A673 (cell line): Measurements from ENCODE around the gene FOXD4L6. TPM values are rescaled to one million over a fixed set of nuclear protein-coding genes. Genes with fewer than 3 reads are reported as not detected.
"Not testable (repeated sequence)": the region's sequence is repeated elsewhere in the genome, so short reads cannot be mapped to it uniquely, and the experiment has no call there.

ENCODE experiments used
- Bru-seq: library from RNA; stranded (reverse); fragments of 400-500 nt; gene quantifications from one replicate; lab custom pipeline; 2021; lab: Mats Ljungman, UMichigan
- BruChase-seq, 2 experiments: library from RNA; stranded (reverse); fragments of 400-500 nt; gene quantifications; one replicate each; lab custom pipeline; 2021; lab: Mats Ljungman, UMichigan
- BruUV-seq: library from RNA; stranded (reverse); fragments of 400-500 nt; replicated peaks from 2 replicates; lab custom pipeline; 2021; lab: Mats Ljungman, UMichigan
- CTCF ChIA-PET: fragments of 300-600 bp; sonication (Branson Sonifier 250); formaldehyde crosslinking; loops from one replicate; lab custom pipeline; 2022; ENCODE audit warnings: antibody characterized with exemption; lab: Charles Lee
- POLR2A ChIA-PET: fragments of 300-600 bp; sonication (Branson Sonifier 250); formaldehyde crosslinking; loops from one replicate; lab custom pipeline; 2022; ENCODE audit warnings: antibody characterized with exemption; ENCODE audit not compliant: low non-redundant PET; lab: Charles Lee
- DNase-seq: peaks from one replicate; pipeline ENCODE4 v3.0.0-alpha.2; 2015; ENCODE audit warnings: low spot score
- H3K27ac ChIP-seq: fragments of 200-600 bp; sonication (generic); 2 replicates; pipeline ENCODE4 v1.5.1; 2016; ENCODE audit warnings: mixed run types, low read depth, mild to moderate bottlenecking, mixed read lengths, antibody characterized with exemption, low read length; ENCODE audit not compliant: poor library complexity, severe bottlenecking
- H3K27me3 ChIP-seq: fragments of 200-600 bp; sonication (generic); replicated peaks from 2 replicates; pipeline ENCODE4 v1.6.1; 2017; ENCODE audit warnings: mixed run types, low read depth, mild to moderate bottlenecking, mixed read lengths, antibody characterized with exemption, low read length; ENCODE audit not compliant: insufficient read depth, poor library complexity
- H3K36me3 ChIP-seq: fragments of 200-600 bp; sonication (generic); 2 replicates; pipeline ENCODE4 v1.6.1; 2016; ENCODE audit warnings: mixed run types, mild to moderate bottlenecking, mixed read lengths, antibody characterized with exemption, low read length; ENCODE audit not compliant: insufficient read depth, poor library complexity, severe bottlenecking
- H3K4me1 ChIP-seq: fragments of 200-600 bp; sonication (generic); 2 replicates; pipeline ENCODE4 v1.6.1; 2017; ENCODE audit warnings: mixed run types, mild to moderate bottlenecking, mixed read lengths, antibody characterized with exemption, low read length; ENCODE audit not compliant: insufficient read depth, poor library complexity, severe bottlenecking
- H3K4me3 ChIP-seq: fragments of 200-600 bp; sonication (generic); 2 replicates; pipeline ENCODE4 v1.5.1; 2016; ENCODE audit warnings: low read depth, mixed run types, mild to moderate bottlenecking, mixed read lengths, low read length; ENCODE audit not compliant: poor library complexity, severe bottlenecking
- H3K9me3 ChIP-seq: fragments of 200-600 bp; sonication (generic); 2 replicates; pipeline ENCODE4 v1.6.1; 2016; ENCODE audit warnings: mixed run types, low read depth, mild to moderate bottlenecking, mixed read lengths, antibody characterized with exemption, low read length; ENCODE audit not compliant: poor library complexity, severe bottlenecking
- intact Hi-C: fragments of 100-400 bp; cut with micrococcal nuclease; formaldehyde crosslinking; loops from one replicate; pipeline ENCODE4 v1.10.0; 2022; ENCODE audit not compliant: unreplicated experiment
- long read RNA-seq: library from polyadenylated mRNA; stranded (forward); transcript quantifications from one replicate; pipeline ENCODE4 v2.0.0, GENCODE V29; 2022
- total RNA-seq: library from RNA; stranded (reverse); gene quantifications from 2 replicates; pipeline ENCODE4 v1.2.3, GENCODE V29; 2021

The FOXD4L6 gene
- total RNA-seq (not detected in 2 replicates), Bru-seq, nascent RNA (not detected), BruChase-seq, experiment 1, labeled RNA remaining after a 2-hour chase (percentile 18 among the genes with signal in this experiment), BruChase-seq, experiment 2, labeled RNA remaining after a 6-hour chase (percentile 32 among the genes with signal in this experiment)
- long read RNA-seq: 0 reads

GRCh38 chr9:41128581-41128980 is at the start of gene FOXD4L6:
FOXD4L6 (minus strand) TSS chr9:41128681; CDS start chr9:41128383, 298 bp downstream.
- H3K4me3 ChIP-seq, CTCF ChIA-PET, DNase-seq, H3K27me3 ChIP-seq, H3K4me1 ChIP-seq, H3K36me3 ChIP-seq, H3K27ac ChIP-seq, intact Hi-C loops, POLR2A ChIA-PET, BruUV-seq, H3K9me3 ChIP-seq: not testable (repeated sequence)

- H3K36me3 ChIP-seq, BruUV-seq, H3K27me3 ChIP-seq, POLR2A ChIA-PET, H3K27ac ChIP-seq, H3K4me3 ChIP-seq, CTCF ChIA-PET, H3K4me1 ChIP-seq, H3K9me3 ChIP-seq, DNase-seq, intact Hi-C loops: not testable (repeated sequence)
These were observed 46.5 kb upstream of the FOXD4L6 start for GRCh38 chr9:41174994-41175393.

GRCh38 chr9:41150116-41150515 is 21.6 kb upstream of the FOXD4L6 start:
- H3K27ac ChIP-seq, DNase-seq, H3K4me1 ChIP-seq, BruUV-seq, H3K9me3 ChIP-seq, H3K4me3 ChIP-seq, intact Hi-C loops, H3K36me3 ChIP-seq, POLR2A ChIA-PET, H3K27me3 ChIP-seq, CTCF ChIA-PET: not testable (repeated sequence)

GRCh38 chr9:41141878-41142277 is 13.4 kb upstream of the FOXD4L6 start:
- CTCF ChIA-PET, POLR2A ChIA-PET, H3K9me3 ChIP-seq, BruUV-seq, intact Hi-C loops, DNase-seq, H3K27me3 ChIP-seq, H3K4me3 ChIP-seq, H3K4me1 ChIP-seq, H3K36me3 ChIP-seq, H3K27ac ChIP-seq: not testable (repeated sequence)

GRCh38 chr9:41126746-41127446 is 1.6 kb downstream of the FOXD4L6 start:
- intact Hi-C loops, H3K27ac ChIP-seq, H3K27me3 ChIP-seq, POLR2A ChIA-PET, H3K4me1 ChIP-seq, CTCF ChIA-PET, DNase-seq, H3K9me3 ChIP-seq, BruUV-seq, H3K4me3 ChIP-seq, H3K36me3 ChIP-seq: not testable (repeated sequence)

- intact Hi-C loops, BruUV-seq, H3K9me3 ChIP-seq, CTCF ChIA-PET, H3K4me1 ChIP-seq, POLR2A ChIA-PET, H3K36me3 ChIP-seq, DNase-seq, H3K27me3 ChIP-seq, H3K27ac ChIP-seq, H3K4me3 ChIP-seq: not testable (repeated sequence)
These were observed 2.5 kb downstream of the FOXD4L6 start for GRCh38 chr9:41125936-41126335.

- DNase-seq, H3K36me3 ChIP-seq, BruUV-seq, H3K27ac ChIP-seq, intact Hi-C loops, POLR2A ChIA-PET, H3K4me1 ChIP-seq, H3K9me3 ChIP-seq, H3K4me3 ChIP-seq, H3K27me3 ChIP-seq, CTCF ChIA-PET: not testable (repeated sequence)
These were observed 3.3 kb downstream of the FOXD4L6 start for GRCh38 chr9:41125109-41125658.
